T-helper 2 cell (primary cell): Measurements from ENCODE around the gene LRRC28.

Source experiments
- DNase-seq, 5 experiments: peaks; one replicate each; pipeline versions ENCODE4 v3.0.0 to v3.0.0-alpha.2; 2012 to 2022

LRRC28 gene

DNA sequence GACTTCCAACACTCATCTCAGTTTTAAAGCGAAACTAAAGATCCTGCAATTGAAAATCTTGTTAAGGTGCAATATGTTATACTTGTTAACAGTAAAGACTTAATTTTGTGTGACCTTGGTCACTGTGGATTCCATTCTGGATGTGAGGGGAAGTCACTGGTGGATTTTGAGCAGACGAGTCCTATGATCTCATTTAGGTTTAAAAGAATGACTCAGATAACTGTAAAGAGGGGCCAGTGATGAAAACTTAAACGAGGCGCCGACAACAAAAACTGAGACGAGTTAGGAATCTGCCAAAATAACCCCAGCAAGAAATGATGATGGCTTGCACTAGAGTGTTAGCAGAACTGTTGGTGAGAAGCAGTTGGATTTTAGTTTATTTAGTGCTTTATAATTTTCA, 56.5 kb downstream of the LRRC28 start:
- no peak for DNase-seq

DNA sequence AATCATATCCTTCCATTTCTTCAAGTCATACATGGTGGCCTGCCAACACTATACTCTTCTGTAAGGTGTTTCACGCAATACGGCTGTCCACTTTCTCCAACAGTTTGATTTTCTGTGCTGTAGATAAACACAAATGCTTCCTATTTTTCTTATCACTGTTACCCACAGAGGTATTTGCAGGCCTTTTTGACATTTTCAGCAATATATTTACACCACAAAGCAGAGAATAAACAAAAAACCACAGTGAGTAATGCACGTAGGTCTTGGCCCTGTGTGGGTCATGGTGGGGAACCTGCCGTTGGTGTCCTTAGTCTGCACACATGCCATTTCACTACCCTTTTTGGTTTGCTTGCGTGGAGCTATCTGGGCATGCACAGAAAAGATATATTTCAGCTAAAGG, 59.5 kb downstream of the LRRC28 start:
- DNase-seq = no peak

DNA sequence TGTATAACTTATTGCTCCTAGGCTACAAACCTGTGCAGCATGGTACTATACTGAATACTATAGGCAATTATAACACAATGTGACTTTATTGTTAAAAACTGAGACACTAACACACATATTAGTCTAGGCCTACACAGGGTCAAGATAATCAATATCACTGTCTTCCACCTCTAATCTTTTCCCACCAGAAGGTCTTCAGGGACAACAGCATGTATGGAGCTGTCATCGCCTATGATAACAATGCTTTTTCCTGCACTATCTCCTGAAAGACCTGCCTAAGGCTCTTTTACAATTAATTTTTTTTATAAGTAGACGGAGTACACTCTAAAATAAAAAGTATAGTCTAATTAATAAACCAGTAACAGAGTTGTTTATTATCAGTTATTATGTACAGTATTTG, 60.9 kb downstream of the LRRC28 start:
- DNase-seq = no peak

DNA sequence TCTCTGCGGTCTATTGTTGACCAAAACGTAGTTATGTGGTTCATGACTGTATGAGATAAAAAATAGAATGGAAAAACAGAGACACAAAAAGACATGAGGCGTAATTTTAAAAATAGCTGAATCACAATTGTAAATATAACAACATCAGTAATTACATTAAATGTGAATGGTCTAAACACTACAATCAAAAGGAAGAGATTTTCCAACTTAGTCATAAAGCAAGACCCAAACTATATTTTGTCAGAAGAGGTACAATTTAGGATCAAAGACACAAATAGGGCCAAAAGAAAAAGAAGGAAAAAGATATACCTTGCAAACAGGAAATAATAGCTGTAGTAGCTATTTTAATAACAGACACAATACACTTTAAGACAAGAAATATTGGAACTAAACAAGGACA, 61.5 kb downstream of the LRRC28 start:
- no peak for DNase-seq

DNA sequence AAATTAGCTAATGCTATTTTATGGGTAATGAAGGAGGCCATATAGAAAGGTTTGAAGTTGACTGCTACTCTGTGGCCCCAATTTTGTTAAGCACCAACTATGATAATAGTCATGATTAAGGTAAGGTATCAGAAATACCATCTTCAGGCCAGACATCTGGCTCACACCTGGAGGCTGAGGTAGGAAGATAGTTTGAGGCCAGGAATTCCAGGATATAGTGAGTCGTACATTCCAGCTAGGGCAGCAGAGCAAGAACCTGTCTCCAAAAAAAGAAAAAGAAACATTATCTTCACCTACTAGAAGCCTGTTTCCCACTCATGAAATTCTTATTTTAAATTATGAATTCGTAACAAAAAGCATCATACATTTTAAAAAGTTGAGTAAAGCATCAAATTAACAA, 64.4 kb downstream of the LRRC28 start:
- no peak for DNase-seq

DNA sequence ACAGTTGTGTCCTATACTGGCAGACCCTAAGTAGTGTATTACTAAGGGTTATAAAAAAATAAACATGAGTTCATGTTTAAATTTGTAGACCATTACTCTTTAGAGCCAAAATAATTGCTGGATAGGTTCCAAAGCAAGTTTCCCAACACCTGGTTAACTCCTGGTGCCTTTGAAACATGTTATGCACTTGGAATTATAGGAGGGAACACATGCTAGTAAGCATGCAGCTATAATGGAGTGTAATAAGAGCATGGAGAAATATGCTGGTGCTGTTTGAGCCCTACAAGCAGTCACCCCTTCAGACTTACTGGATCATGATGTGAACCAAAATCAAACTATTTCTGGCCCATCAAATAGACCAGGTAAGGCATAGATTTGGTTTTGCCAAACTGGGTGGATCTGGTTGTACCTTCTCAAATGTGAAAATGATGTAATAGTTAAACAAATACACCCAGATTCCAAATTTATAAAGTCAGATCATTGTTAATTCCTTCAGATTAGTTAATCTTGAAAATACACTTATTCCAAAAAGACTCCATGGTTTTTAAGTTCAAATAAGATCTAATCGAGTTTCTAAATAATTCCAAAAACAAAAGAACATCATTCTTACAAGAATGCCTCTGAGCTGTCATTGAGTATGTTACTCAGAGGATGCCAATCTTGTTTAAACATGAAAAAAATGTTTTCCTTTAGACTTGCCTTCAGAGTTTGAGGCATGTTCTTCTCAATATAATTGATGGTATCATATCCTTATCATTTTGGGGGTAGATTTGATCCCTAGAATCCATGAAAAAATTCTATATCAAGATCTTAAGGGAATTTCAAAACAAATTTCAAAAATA, 69.3 kb downstream of the LRRC28 start:
- no peak for DNase-seq

DNA sequence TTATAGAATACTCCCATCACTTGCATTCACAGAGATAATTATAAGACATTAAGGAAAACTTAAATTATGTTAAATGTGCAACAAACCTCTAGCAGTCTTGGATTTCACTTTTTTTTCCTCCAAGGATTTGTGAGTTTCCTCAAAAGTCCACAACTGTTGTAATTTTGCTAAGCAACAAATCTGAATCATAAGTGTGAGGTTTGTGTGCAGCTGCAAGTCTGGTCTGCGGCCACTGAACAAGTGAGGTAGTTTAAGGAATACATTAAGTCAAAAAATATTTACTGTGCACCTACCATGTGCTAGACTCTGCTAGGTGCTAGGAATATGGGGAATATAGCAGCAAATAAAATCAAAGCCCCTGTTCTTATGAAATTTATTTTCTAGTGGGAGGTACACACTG, 70.2 kb downstream of the LRRC28 start:
- no peak for DNase-seq

DNA sequence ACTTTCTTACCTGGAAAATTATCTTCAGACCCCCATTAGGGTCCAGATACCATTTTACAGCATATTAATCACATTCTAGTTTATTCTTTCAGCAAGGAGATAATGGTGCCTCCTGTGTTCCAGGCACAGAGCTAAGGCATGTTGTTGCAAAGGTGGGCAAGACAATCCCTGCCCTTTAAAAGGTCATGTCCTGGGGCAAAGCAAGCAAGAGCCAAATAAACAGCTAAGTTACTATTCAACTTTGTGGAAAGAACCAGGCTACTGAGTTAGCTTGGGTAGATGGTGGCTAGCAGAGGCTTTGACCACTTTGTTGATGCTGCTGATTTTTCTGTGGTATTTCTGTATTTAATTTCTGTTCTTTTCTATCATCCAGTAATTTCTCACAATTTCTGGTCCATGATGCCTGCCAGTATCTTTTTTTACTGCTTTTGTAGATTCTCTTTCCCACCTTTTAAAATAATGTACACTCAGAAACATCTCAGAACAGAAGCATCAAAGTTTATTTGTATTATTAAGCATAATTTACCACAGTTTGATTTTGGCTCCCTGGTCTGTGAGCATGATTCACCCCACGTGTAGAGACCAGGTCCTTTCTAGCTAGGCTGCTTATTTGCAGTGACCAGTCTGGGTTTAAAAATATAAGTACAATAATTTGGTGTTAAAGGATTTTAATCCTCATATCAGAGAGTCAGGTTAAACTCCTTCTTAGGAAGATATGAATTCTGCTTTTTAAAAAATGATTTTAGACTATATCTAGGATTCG, 71.5 kb downstream of the LRRC28 start:
- DNase-seq = no peak

DNA sequence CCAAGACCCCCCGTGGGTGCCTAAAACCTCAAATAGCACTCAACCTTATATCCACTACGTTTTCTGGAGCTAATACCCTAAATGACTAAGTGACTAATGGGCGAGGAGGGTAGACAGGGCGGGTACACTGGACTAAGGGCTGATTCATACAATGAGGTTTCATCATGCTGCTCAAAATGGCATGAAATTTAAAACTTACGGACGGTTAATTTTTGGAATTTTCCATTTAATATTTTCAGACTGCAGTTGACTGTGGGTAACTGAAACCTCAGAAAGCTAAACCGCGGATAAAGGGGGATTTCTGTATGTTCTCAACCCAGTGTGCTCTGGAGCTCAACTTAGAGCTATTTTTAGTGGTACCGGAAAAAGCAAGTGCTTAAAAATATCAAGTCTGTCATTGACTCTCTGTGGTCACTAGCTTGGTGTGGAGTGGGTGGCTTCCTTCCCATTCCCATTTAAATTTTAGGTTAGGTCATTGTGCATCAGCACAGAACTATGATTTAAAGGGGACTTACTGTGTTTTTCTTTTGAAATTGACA, 72.9 kb downstream of the LRRC28 start:
- peak in 1 of 5 experiments; percentile 44 for DNase-seq

DNA sequence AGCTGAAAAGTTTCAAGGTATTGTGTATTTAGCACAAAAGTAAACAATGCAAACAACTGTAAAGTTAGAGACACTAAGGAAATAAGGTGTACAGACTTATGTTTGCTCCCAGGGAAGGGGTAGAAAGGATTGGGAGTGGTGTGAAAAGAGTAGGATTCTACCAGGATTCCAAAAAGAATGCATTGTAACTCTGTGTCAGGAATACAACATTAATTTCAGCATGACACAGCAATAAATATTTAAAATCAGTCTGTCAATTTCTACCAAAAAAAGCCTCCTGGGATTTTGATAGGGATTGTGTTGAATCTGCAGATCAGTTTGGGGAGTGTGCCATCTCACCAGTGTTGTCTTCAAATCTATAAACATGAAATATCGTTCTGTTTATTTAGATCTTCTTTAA, 73.4 kb downstream of the LRRC28 start:
- no peak for DNase-seq

DNA sequence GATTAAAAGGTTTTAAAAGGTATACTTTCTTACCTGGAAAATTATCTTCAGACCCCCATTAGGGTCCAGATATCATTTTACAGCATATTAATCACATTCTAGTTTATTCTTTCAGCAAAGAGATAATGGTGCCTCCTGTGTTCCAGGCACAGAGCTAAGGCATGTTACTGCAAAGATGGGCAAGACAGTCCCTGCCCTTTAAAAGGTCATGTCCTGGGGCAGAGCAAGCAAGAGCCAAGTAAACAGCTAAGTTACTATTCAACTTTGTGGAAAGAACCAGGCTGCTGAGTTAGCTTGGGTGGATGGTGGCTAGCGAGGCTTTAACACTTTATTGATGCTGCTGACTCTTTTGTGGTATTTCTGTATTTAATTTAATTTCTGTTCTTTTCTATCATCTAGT, 75.0 kb downstream of the LRRC28 start:
- no peak for DNase-seq

DNA sequence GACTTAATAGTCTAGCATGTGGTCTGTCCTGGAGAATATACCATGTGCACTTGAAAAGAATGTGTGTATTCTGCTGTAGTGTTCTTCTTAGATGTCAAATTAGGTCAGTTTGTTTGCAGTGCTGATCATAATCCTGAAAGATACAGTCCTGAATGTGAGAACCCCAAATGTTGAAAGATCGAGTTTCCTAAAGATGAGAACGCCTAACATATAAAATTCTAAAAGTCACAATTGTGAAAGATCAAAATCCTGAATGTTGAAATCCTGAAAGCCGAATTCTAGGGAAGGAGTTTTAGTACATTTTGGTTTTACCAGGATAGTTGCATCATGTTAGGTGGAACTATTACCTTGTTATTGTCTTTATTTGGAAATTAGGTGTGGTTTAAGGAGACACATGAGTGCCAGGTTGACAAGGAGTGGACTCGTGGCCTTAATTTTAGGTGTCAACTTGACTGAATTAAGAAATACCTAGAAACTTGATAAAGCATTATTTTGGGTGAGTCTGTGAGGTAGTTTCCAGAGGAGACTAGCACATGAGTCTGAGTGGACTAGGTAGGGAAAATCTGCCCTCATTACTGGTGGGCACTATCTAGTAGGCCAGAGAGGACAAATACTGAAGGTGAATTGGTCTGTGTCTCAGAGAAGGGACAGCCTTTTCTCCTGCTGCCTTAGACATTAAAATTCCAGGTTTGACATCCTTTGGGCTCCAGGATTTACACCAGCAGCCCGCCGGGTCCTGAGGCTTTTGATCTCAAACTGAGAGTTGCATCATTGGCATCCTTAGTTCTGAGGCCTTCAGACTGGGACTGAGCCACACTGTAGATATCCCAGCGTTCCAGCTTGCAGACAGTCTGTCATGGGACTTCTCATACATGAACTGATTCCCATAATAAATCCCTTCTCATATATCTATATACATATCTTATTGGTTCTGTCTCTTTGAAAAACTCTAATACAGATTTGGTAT, 77.1 kb downstream of the LRRC28 start:
- no peak for DNase-seq

DNA sequence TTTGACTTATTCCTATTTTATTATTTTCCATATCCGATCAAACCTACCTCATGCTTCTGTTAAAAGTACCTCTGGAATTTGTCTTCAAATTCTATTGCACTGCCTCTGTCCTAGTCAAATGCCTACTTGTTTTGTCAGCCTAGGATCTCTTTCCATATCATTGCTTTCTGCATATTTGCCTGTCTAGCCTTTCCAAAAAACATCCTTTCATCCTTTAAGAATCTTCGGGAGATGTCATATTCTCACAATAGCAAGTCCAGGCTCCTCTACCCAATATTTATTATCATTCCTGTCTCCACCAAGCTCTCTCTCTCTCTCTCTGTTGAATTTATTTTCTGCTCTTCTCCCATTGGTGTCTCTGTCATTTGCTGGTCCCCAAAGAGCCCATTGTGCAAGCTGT, 80.1 kb downstream of the LRRC28 start:
- no peak for DNase-seq

DNA sequence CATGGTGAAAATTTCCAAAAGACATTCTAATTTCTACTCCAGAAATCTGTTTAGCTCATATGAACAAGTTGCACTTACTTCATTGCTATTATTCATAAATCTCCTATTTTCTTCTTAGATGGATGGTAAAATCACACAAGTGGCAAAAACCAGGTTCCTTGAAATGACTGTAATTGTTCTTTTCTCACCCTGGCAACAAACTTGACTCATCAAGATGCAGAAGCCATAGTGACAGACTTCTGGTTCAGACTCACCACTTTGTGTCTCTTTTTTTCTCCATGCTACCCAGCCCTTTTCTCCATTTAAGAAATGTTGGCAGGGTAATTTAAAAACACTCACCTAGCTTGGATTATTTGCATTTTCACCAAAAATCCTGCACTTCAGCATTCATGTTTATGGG, 82.1 kb downstream of the LRRC28 start:
- peak in 1 of 5 experiments; percentile 24 for DNase-seq

DNA sequence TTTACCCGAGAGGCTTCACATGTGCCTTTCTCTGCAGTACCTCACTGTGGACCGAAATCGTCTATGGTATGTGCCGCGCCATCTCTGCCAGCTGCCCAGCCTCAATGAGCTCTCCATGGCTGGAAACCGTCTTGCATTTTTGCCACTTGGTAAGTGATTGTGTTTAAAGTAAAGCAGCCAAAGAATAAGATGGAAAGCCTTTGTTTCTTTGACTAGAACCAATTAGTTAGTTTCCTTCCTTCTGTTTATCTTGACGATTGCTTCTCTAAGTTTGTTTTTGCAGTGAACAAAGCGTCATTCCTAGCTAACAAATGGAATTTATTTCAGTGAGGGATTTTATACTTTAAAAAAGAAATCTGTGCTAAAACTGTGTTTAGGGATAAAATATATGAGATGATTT, 82.7 kb downstream of the LRRC28 start:
- no peak for DNase-seq

DNA sequence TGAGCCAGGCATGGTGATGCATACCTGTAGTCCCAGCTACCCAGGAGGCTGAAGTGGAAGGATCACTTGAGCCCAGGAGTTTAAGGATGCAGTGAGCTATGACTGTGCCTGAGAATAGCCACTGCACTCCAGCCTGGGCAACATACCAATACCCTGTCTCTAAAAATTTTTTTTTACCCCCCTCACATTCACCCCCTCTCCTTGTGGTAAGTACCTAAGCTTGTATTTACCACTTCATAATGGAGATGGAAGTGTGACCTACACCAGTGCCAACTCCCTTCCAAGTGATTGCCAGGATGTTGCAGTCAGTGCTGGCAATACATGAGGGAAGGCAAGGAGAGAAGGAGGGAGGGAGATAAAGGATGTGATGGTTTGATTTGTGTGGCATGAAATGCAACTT, 84.2 kb downstream of the LRRC28 start:
- no peak for DNase-seq

DNA sequence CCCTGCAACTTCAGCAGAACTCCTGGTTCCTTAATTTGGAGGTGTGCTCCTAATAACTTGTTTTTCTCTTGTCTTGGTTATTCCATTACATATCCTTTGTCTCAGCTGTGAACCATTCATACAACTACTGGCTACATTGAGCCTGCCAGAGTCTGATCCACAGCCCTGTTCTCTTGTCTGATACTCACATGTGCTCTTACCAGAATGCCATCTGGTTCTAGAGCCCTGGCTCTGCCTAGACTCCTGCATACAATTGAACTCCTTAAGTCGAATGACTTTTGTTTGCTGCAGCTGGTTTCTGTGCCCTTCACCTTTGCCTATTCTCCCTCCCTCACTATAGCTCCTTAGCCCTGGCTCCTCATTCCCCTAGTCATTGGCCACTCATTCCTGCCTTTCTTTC, 85.5 kb downstream of the LRRC28 start:
- no peak for DNase-seq

DNA sequence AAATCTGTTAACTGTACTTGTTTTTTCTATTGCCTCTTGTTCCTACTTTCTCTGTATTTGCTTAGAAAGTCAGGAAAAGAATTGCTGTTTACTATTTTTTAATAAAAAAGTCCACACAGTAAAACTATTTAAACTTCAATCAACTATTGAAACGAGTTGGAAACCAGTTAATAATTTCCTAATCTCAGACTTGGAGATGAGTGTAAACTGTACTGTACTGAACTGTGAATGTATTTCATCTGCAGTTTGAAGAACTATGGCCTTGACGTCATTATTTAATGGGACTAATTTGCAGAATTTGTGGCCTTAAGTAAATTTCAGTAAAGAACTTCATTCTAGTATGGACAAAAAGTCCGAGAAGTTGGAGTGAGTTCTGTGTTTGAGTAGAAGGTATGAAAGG, 89.1 kb downstream of the LRRC28 start:
- DNase-seq = no peak

DNA sequence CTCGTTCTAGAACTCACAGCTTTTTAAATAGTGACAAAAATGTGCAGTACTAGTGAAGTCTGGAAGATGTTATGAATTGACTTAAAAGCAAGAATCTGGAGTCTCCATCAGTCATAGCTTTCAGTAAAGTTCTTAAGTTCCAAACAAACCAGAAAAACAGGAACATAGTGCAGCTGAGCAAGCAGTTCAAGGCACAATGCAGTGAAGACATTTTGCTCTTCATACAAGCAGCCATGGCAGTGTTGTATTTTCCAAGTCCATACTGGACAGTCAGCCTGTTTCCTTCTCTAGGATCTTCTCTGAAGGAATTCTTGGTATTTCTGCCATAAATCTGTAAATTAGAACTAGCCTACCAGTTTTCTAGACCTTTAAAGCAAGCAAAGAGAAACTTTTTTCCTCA, 90.5 kb downstream of the LRRC28 start:
- no peak for DNase-seq

DNA sequence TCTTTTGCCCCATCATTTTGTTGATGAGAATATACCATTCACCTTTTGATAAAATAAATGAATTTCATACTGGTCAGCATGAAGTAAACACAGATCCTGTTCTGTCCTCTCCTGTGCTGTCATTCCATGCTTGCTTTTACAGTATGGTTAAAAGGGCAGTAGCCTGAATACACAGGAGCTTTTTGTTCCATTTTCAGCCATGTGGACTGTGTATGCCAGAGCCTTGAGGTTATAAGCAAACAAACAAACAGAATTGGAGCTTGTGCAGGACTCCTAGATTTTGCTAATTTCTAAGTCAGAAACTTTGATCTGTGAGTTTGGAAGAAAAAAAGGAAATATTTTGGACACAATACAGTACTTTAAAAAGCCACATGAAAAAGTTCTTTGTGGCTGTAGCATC, 91.9 kb downstream of the LRRC28 start:
- DNase-seq = no peak

DNA sequence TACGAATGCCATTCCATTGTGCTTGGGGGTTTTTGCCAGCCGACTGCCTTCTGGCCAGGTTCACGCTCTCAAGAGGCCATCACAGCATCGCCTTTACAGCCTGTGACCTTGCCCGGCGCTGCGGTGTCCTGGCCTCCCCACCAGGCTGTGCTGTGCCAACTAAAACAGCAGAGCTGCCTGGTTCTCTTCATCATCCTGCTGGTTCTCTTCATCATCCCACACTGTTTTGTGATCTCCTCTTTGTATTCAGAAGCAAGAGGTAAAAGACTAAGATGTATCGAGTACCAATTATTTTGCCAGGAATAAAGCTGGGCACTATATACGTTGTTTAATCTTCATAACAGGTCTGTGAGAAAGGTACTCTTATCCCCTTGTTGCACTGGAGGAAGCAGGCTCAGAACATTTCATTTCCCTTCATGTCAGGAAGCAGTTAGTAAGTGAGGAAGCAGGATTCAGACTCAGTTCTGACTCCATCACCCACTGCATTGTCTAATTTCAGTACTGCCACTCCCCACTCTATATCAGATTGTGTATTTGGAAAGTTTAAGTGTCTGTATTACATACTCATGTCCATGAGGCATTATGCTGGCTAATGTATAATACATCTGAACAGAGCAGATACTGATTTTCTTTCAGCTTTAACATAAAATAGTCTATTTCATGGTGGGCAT, 92.7 kb downstream of the LRRC28 start:
- DNase-seq = peak in 3 of 5 experiments; percentile 4 to 16 (median 11)

DNA sequence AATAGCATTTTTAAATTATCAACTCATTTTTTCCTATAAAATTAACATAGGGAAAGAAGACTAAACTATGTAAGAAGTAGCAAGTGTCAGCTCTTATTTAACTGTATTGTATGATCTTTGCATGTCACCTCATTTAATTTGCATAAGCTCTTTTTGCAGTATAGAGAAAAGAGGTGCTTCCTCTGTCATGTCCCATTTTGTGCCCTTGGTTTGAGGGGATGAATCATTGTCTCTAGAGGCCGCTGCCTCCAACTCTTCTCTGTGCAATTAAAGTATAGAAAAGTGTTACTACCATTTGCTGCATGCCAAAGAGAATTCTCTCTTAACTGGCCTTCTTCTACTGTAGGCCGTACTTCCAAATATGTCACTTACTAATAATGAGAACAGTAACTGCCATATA, 93.4 kb downstream of the LRRC28 start:
- no peak for DNase-seq
